ENCODE data around the gene SPINK1. TPM values are rescaled to one million over a fixed set of nuclear protein-coding genes. Genes with fewer than 3 reads are reported as not detected.

Gene SPINK1
- not detected for polyA plus RNA-seq (2013, experiment 1 of 2)
- not detected for polyA plus RNA-seq (2013, experiment 2 of 2)

GRCh38 chr5:147831465-147831864 lies at the start of gene SPINK1:
Gene SPINK1 (minus strand): TSS chr5:147831671. CDS start chr5:147831577, 94 bp downstream.
- H3K18ac ChIP-seq (ENCODE audit: low read length), result no peak within 1 kb of the TSS
- no peak within 1 kb of the TSS for H4K91ac ChIP-seq (ENCODE audit: low read depth, low read length, poor library complexity)
- no peak within 1 kb of the TSS for H2BK15ac ChIP-seq (ENCODE audit: low read length)
- H3K27me3 ChIP-seq (ENCODE audit: control insufficient read depth in 3 of 3, insufficient read depth in 3 of 3, low read depth in 1 of 3, low read length in 3 of 3), result peaks cover 0 to 19% (median 0%) of the 10 kb centered on the region in 3 experiments
- no peak for DNase-seq (ENCODE audit: low spot score)
- no peak within 1 kb of the TSS for H2BK5ac ChIP-seq (ENCODE audit: low read length)
- H2BK120ac ChIP-seq (ENCODE audit: low read depth, low read length), result no peak within 1 kb of the TSS
- H4K8ac ChIP-seq (ENCODE audit: low read depth, low read length), result no peak within 1 kb of the TSS
- no CpG with 5 or more reads among the region's 3 CpGs for WGBS, 2 donors (ENCODE audit: extremely low coverage in 2 of 2, insufficient read length in 2 of 2, insufficient replicate concordance in 1 of 2)
- H2AK5ac ChIP-seq (ENCODE audit: low read depth, low read length), result no peak within 1 kb of the TSS
- no peak within 1 kb of the TSS for H3K9ac ChIP-seq (ENCODE audit: low read depth, low read length, poor library complexity)
- no peaks in the 10 kb centered on the region for H3K9me3 ChIP-seq (replicated peaks in 1 of 2; ENCODE audit: control insufficient read depth in 2 of 2, insufficient read depth in 1 of 2, low read depth in 1 of 2, low read length in 2 of 2)
- no peak within 1 kb of the TSS for H2BK12ac ChIP-seq (ENCODE audit: low read length)
- no peaks in the 10 kb centered on the region for H3K79me1 ChIP-seq (ENCODE audit: low read depth, low read length)
- H3K4me2 ChIP-seq (ENCODE audit: insufficient read depth, low read length, poor library complexity, severe bottlenecking), result no peak within 1 kb of the TSS
- no peak within 1 kb of the TSS for H2AFZ ChIP-seq (ENCODE audit: low read length)
- H3K23ac ChIP-seq (ENCODE audit: low read depth, low read length, poor library complexity), result no peak within 1 kb of the TSS
- H3K36me3 ChIP-seq (replicated peaks in 1 of 2; ENCODE audit: control insufficient read depth in 2 of 2, insufficient read depth in 2 of 2, low read length in 2 of 2), result no peaks in the 10 kb centered on the region
- H3K4me1 ChIP-seq (ENCODE audit: control insufficient read depth in 2 of 2, insufficient read depth in 1 of 2, low read depth in 1 of 2, low read length in 2 of 2), result no peaks in the 10 kb centered on the region
- no peak within 1 kb of the TSS for H3K4me3 ChIP-seq (ENCODE audit: low read length in 2 of 2)
- H3K14ac ChIP-seq (ENCODE audit: low read length), result no peak within 1 kb of the TSS
- no peak within 1 kb of the TSS for H3K27ac ChIP-seq (replicated peaks; ENCODE audit: low read length)
- no peak within 1 kb of the TSS for H3K4ac ChIP-seq (ENCODE audit: low read length)

GRCh38 chr5:147880487-147880886 lies 49.0 kb upstream of the SPINK1 start:
- no peaks in the 10 kb centered on the region for H3K9me3 ChIP-seq (replicated peaks in 1 of 2; ENCODE audit: control insufficient read depth in 2 of 2, insufficient read depth in 1 of 2, low read depth in 1 of 2, low read length in 2 of 2)
- H3K18ac ChIP-seq (ENCODE audit: low read length), result no peak overlapping the region
- no peak overlapping the region for H3K27ac ChIP-seq (replicated peaks; ENCODE audit: low read length)
- no peak overlapping the region for H2BK5ac ChIP-seq (ENCODE audit: low read length)
- no peak overlapping the region for H3K23ac ChIP-seq (ENCODE audit: low read depth, low read length, poor library complexity)
- no peaks in the 10 kb centered on the region for H3K36me3 ChIP-seq (replicated peaks in 1 of 2; ENCODE audit: control insufficient read depth in 2 of 2, insufficient read depth in 2 of 2, low read length in 2 of 2)
- no peak overlapping the region for H2BK120ac ChIP-seq (ENCODE audit: low read depth, low read length)
- no peak overlapping the region for H2AFZ ChIP-seq (ENCODE audit: low read length)
- H3K4me1 ChIP-seq (ENCODE audit: control insufficient read depth in 2 of 2, insufficient read depth in 1 of 2, low read depth in 1 of 2, low read length in 2 of 2), result no peaks in the 10 kb centered on the region
- H3K27me3 ChIP-seq (ENCODE audit: control insufficient read depth in 3 of 3, insufficient read depth in 3 of 3, low read depth in 1 of 3, low read length in 3 of 3), result peaks cover 0 to 12% (median 0%) of the 10 kb centered on the region in 3 experiments
- no peak overlapping the region for H3K9ac ChIP-seq (ENCODE audit: low read depth, low read length, poor library complexity)
- H3K4ac ChIP-seq (ENCODE audit: low read length), result no peak overlapping the region
- H3K14ac ChIP-seq (ENCODE audit: low read length), result no peak overlapping the region
- no peak for DNase-seq (ENCODE audit: low spot score)
- H2BK15ac ChIP-seq (ENCODE audit: low read length), result no peak overlapping the region
- H4K91ac ChIP-seq (ENCODE audit: low read depth, low read length, poor library complexity), result no peak overlapping the region
- no peak overlapping the region for H4K8ac ChIP-seq (ENCODE audit: low read depth, low read length)
- WGBS, 2 donors (ENCODE audit: extremely low coverage in 2 of 2, insufficient read length in 2 of 2, insufficient replicate concordance in 1 of 2), result no CpG with 5 or more reads among the region's 2 CpGs
- no peak overlapping the region for H3K4me2 ChIP-seq (ENCODE audit: insufficient read depth, low read length, poor library complexity, severe bottlenecking)
- H2AK5ac ChIP-seq (ENCODE audit: low read depth, low read length), result no peak overlapping the region
- no peak overlapping the region for H2BK12ac ChIP-seq (ENCODE audit: low read length)
- H3K4me3 ChIP-seq (ENCODE audit: low read length in 2 of 2), result no peak overlapping the region
- no peaks in the 10 kb centered on the region for H3K79me1 ChIP-seq (ENCODE audit: low read depth, low read length)

GRCh38 chr5:147879784-147880183 lies 48.3 kb upstream of the SPINK1 start:
- Histone ChIP-seq H3K79me1 (ENCODE audit: low read depth, low read length) (no peaks in the 10 kb centered on the region), H2AFZ (ENCODE audit: low read length) (no peak overlapping the region), H3K9me3 (replicated peaks in 1 of 2; ENCODE audit: control insufficient read depth in 2 of 2, insufficient read depth in 1 of 2, low read depth in 1 of 2, low read length in 2 of 2) (no peaks in the 10 kb centered on the region), H3K4ac (ENCODE audit: low read length) (no peak overlapping the region), H3K9ac (ENCODE audit: low read depth, low read length, poor library complexity) (no peak overlapping the region), H2BK15ac (ENCODE audit: low read length) (no peak overlapping the region), H2BK120ac (ENCODE audit: low read depth, low read length) (no peak overlapping the region), H3K4me1 (ENCODE audit: control insufficient read depth in 2 of 2, insufficient read depth in 1 of 2, low read depth in 1 of 2, low read length in 2 of 2) (peaks cover 3 to 5% of the 10 kb centered on the region in 2 donors), H4K91ac (ENCODE audit: low read depth, low read length, poor library complexity) (no peak overlapping the region), H2BK5ac (ENCODE audit: low read length) (no peak overlapping the region), H3K36me3 (replicated peaks in 1 of 2; ENCODE audit: control insufficient read depth in 2 of 2, insufficient read depth in 2 of 2, low read length in 2 of 2) (no peaks in the 10 kb centered on the region), H2BK12ac (ENCODE audit: low read length) (no peak overlapping the region), H3K23ac (ENCODE audit: low read depth, low read length, poor library complexity) (no peak overlapping the region), H2AK5ac (ENCODE audit: low read depth, low read length) (no peak overlapping the region), H3K18ac (ENCODE audit: low read length) (no peak overlapping the region), H3K27ac (replicated peaks; ENCODE audit: low read length) (no peak overlapping the region), H3K27me3 (ENCODE audit: control insufficient read depth in 3 of 3, insufficient read depth in 3 of 3, low read depth in 1 of 3, low read length in 3 of 3) (peaks cover 0 to 12% (median 0%) of the 10 kb centered on the region in 3 experiments), H4K8ac (ENCODE audit: low read depth, low read length) (no peak overlapping the region), H3K4me2 (ENCODE audit: insufficient read depth, low read length, poor library complexity, severe bottlenecking) (no peak overlapping the region), H3K14ac (ENCODE audit: low read length) (no peak overlapping the region), H3K4me3 (ENCODE audit: low read length in 2 of 2) (no peak overlapping the region)
- DNase-seq (ENCODE audit: low spot score), result no peak
- no CpG with 5 or more reads among the region's 3 CpGs for WGBS, 2 donors (ENCODE audit: extremely low coverage in 2 of 2, insufficient read length in 2 of 2, insufficient replicate concordance in 1 of 2)

GRCh38 chr5:147878066-147878759 lies 46.7 kb upstream of the SPINK1 start, which contains the start of gene SCGB3A2:
Gene SCGB3A2 (plus strand): TSS chr5:147878711. CDS start chr5:147878804, 93 bp downstream.
- H3K9ac ChIP-seq (ENCODE audit: low read depth, low read length, poor library complexity), result no peak within 1 kb of the TSS
- H2AFZ ChIP-seq (ENCODE audit: low read length), result no peak within 1 kb of the TSS
- no peak within 1 kb of the TSS for H3K4ac ChIP-seq (ENCODE audit: low read length)
- H3K79me1 ChIP-seq (ENCODE audit: low read depth, low read length), result no peaks in the 10 kb centered on the region
- H2BK15ac ChIP-seq (ENCODE audit: low read length), result no peak within 1 kb of the TSS
- H3K23ac ChIP-seq (ENCODE audit: low read depth, low read length, poor library complexity), result no peak within 1 kb of the TSS
- no peak within 1 kb of the TSS for H3K27ac ChIP-seq (replicated peaks; ENCODE audit: low read length)
- no peaks in the 10 kb centered on the region for H3K36me3 ChIP-seq (replicated peaks in 1 of 2; ENCODE audit: control insufficient read depth in 2 of 2, insufficient read depth in 2 of 2, low read length in 2 of 2)
- H3K14ac ChIP-seq (ENCODE audit: low read length), result no peak within 1 kb of the TSS
- peaks cover 0 to 12% (median 3%) of the 10 kb centered on the region in 3 experiments for H3K27me3 ChIP-seq (ENCODE audit: control insufficient read depth in 3 of 3, insufficient read depth in 3 of 3, low read depth in 1 of 3, low read length in 3 of 3)
- H2BK5ac ChIP-seq (ENCODE audit: low read length), result no peak within 1 kb of the TSS
- no peak for DNase-seq (ENCODE audit: low spot score)
- peaks cover 6 to 9% of the 10 kb centered on the region in 2 donors for H3K4me1 ChIP-seq (ENCODE audit: control insufficient read depth in 2 of 2, insufficient read depth in 1 of 2, low read depth in 1 of 2, low read length in 2 of 2)
- no peak within 1 kb of the TSS for H3K18ac ChIP-seq (ENCODE audit: low read length)
- no peak within 1 kb of the TSS for H3K4me2 ChIP-seq (ENCODE audit: insufficient read depth, low read length, poor library complexity, severe bottlenecking)
- no peak within 1 kb of the TSS for H4K91ac ChIP-seq (ENCODE audit: low read depth, low read length, poor library complexity)
- peaks cover 0 to 2% of the 10 kb centered on the region in 2 donors for H3K9me3 ChIP-seq (replicated peaks in 1 of 2; ENCODE audit: control insufficient read depth in 2 of 2, insufficient read depth in 1 of 2, low read depth in 1 of 2, low read length in 2 of 2)
- no peak within 1 kb of the TSS for H2BK120ac ChIP-seq (ENCODE audit: low read depth, low read length)
- no peak within 1 kb of the TSS for H2BK12ac ChIP-seq (ENCODE audit: low read length)
- no peak within 1 kb of the TSS for H4K8ac ChIP-seq (ENCODE audit: low read depth, low read length)
- H3K4me3 ChIP-seq (ENCODE audit: low read length in 2 of 2), result no peak within 1 kb of the TSS
- H2AK5ac ChIP-seq (ENCODE audit: low read depth, low read length), result no peak within 1 kb of the TSS
- WGBS, 2 donors (ENCODE audit: extremely low coverage in 2 of 2, insufficient read length in 2 of 2, insufficient replicate concordance in 1 of 2), result no CpG with 5 or more reads among the region's 2 CpGs

Measured in neuronal stem cell (in vitro differentiated cells).